Measurements from ENCODE around the gene UNC13D.

DNA sequence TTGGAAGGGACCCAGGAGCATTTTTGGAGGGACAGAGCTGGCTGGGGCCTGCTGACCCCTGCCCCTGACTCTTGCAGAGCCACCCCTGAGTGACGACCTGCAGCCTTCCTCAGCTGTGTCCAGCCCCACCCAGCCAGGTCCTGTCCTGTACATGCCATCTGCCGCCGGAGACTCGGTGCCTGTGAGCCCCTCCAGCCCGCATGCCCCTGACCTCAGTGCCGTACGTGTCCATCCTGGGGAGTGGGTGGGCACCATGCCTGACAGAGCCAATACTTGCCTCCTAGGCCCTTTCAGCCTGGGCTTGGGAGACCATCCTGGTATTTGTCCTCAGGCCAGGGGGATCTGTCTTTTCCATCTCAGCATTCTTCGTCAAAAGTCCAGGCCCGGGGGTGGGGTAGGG is 27.5 kb downstream of the UNC13D start:
- TF ChIP-seq, protein P1, sequence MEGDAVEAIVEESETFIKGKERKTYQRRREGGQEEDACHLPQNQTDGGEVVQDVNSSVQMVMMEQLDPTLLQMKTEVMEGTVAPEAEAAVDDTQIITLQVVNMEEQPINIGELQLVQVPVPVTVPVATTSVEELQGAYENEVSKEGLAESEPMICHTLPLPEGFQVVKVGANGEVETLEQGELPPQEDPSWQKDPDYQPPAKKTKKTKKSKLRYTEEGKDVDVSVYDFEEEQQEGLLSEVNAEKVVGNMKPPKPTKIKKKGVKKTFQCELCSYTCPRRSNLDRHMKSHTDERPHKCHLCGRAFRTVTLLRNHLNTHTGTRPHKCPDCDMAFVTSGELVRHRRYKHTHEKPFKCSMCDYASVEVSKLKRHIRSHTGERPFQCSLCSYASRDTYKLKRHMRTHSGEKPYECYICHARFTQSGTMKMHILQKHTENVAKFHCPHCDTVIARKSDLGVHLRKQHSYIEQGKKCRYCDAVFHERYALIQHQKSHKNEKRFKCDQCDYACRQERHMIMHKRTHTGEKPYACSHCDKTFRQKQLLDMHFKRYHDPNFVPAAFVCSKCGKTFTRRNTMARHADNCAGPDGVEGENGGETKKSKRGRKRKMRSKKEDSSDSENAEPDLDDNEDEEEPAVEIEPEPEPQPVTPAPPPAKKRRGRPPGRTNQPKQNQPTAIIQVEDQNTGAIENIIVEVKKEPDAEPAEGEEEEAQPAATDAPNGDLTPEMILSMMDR (IDR thresholded peaks at IDR 0.05; ENCODE audit: insufficient read depth, low read length, poor library complexity, severe bottlenecking), result no peak
- TF ChIP-seq EZH2phosphoT487 (conservative IDR thresholded peaks at IDR 0.05; ENCODE audit: low read length), result no peak
